DND-41 (cell line): ENCODE measurements around the gene PLCXD3.

Experiments
- CTCF ChIP-seq: IDR thresholded peaks from 2 replicates; pipeline ENCODE4 v1.5.1; 2012; ENCODE audit warnings: borderline replicate concordance, low read length, moderate library complexity, mild to moderate bottlenecking; ENCODE audit not compliant: poor library complexity, severe bottlenecking; ENCODE audit errors: extremely low read depth
- EZH2 ChIP-seq: IDR thresholded peaks from 3 replicates; pipeline ENCODE4 v1.6.1; 2012; ENCODE audit warnings: borderline replicate concordance, low read depth, mild to moderate bottlenecking, moderate library complexity, low read length, inconsistent platforms; ENCODE audit not compliant: severe bottlenecking

- TF ChIP-seq CTCF (no peak), EZH2 (no peak)
These were observed 22.1 kb upstream of the PLCXD3 start for GRCh38 chr5:41532485-41532884.
